CD4-positive, alpha-beta T cell treated with Interleukin-10 for 1 hour (primary cell): ENCODE measurements around the gene KRTAP4-7.
"Not testable (repeated sequence)": the region's sequence is repeated elsewhere in the genome, so short reads cannot be mapped to it uniquely, and the experiment has no call there.

ENCODE experiments used
- DNase-seq: peaks from one replicate; pipeline ENCODE4 v3.0.0-alpha.2; 2020

The KRTAP4-7 gene

GRCh38 chr17:41116297-41116696 is 32.3 kb downstream of the KRTAP4-7 start:
- DNase-seq: no peak

DNA sequence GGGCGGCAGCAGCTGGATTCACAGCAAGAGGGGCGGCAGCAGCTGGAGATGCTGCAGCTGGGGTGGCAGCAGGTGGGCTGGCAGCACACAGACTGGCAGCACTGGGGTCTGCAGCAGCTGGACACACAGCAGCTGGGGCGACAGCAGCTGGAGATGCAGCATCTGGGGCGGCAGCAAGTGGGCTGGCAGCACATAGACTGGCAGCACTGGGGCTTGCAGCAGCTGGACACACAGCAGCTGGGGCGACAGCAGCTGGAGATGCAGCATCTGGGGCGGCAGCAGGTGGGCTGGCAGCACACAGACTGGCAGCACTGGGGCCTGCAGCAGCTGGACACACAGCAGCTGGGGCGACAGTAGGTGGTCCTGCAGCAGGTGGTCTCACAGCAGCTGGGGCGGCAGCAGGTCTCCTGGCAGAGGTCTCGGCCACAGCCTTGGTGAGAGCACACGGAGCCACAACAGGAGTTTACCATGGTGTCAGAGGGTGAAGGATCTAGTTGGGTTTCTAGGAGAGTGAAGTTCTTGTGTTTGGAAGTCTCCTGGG is 34.0 kb downstream of the KRTAP4-7 start, which contains the start of gene KRTAP4-11:
Gene KRTAP4-11, minus strand, starts transcription at position 528 of the 541 bp plus-strand sequence. Its CDS starts 58 bp downstream, at position 470.
- DNase-seq: not testable (repeated sequence)

GRCh38 chr17:41118721-41119120 is 34.8 kb downstream of the KRTAP4-7 start:
- no peak for DNase-seq

DNA sequence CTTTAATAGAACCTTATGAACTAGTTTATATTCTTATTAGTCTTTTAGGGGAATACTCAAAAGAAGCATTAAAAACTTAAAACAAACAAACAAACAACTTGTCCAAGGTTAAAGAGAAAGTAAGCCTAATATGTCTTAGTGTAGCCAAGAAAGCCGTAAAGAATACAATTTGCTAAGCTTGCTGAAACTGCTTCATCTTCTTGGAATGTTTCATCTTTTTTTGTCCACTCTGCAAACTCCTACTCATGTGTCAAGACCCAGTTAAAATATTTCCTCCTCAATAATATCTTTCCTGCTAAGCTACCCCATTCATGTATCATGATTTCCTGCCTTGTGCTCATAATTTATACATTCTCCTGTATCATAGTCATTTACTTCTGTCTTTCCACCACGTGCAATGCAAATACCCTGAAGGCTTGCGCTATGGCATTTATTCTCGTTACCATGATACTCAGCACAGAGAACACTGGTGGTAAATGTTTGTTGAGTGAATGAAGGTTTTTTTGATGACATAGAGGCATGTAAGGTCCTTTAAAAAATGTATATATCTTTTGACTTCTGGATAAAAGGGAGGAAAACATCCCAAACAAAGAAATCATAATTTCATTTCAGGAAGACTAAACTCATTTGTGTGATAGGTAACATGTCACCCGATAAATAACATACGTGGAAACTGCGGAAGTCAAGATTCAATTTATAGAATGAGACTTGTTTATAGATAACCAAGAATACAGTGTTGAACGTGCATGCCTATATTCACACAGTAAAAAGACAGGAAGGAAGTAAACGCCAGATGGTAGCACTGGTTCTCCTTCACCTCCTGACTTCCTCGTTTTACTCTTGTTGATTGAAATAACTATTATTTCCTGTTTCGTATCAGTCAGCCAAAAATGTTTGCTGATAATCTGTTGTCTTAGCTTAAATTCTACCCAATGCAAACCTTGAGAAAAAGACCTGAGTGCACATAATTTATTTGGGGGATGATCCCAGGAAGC is 36.0 kb downstream of the KRTAP4-7 start:
- peak; percentile 21 for DNase-seq

GRCh38 chr17:41121742-41122141 is 37.8 kb downstream of the KRTAP4-7 start:
- no peak for DNase-seq

GRCh38 chr17:41123292-41123990 is 39.5 kb downstream of the KRTAP4-7 start:
- not testable (repeated sequence) for DNase-seq

DNA sequence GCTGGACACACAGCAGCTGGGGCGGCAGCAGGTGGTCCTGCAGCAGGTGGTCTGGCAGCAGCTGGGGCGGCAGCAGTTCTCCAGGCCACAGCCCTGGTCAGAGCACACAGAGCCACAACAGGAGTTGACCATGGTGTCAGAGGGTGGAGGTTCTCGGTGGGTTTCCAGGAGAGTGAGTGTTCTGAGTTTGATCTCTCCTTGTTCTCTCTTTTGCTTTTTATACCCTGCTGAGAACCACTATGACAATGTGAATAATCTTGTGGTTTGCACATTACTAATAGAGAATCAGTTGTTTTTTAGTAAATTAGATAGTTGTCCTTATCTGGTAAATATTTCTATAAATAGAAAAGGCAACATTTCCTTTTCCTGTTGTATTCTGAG is 40.0 kb downstream of the KRTAP4-7 start, which contains the start of gene KRTAP4-12:
Gene KRTAP4-12, minus strand, starts transcription at position 192 of the 381 bp plus-strand sequence. Its CDS starts 60 bp downstream, at position 132.
- DNase-seq: not testable (repeated sequence)

DNA sequence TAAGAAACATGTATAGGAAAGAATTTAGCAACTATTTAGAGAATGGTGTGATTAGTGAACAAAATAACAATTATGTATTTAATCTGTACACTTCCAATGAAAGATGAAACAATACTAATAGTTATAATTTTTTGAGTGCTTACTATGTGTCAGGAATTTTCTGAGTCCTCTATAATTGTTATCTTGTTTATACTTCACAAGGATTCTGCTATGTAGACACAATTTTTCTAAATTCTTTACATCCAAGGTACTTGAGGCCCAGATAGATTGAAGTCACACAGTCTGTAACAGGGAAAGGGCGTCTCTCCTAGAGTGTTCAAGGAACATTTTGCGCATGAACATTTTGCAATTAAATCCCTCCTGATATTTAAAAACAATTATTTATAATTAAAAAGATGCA is 41.1 kb downstream of the KRTAP4-7 start:
- DNase-seq: no peak

DNA sequence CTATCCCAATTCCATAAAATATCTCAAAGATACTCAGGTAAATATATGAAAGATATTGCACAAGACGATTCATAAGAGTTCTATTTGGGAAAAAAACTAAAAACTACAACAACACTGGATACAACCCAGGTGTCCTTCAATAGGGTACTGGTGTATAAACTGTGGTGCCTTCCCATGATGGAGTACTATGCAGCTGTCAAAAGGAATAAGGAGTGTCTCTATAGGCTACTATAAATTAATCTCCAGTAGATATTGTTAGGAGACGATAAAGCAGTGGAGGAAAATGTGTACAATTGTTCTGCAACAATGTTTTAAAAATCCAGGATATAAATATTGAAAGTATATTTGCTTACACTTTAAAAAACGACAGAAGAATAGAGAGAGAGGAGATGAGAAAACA is 42.5 kb downstream of the KRTAP4-7 start:
- DNase-seq: no peak

GRCh38 chr17:41127371-41127770 is 43.4 kb downstream of the KRTAP4-7 start:
- no peak for DNase-seq

DNA sequence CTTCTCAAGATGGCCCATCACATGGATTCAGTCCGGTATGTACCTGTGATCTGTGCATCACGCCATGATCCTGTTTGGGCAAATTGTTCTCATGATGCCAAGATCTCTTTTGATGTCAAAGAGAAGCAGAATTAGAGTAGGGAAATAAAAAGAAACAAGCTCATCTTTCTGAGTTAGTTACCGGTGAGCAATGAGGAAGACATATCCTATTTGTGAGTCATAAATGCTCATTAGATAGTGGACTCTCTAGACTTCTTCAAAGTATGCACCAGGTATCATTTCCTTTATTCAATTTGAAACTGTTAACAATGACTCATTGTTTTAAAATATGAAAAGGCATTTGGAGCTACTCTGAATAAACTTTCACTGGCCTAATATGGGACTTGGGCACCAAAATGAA is 48.0 kb downstream of the KRTAP4-7 start:
- no peak for DNase-seq

GRCh38 chr17:41133880-41134735 is 50.2 kb downstream of the KRTAP4-7 start:
- DNase-seq: no peak
